ENCODE results near the gene LRP2.

DNA sequence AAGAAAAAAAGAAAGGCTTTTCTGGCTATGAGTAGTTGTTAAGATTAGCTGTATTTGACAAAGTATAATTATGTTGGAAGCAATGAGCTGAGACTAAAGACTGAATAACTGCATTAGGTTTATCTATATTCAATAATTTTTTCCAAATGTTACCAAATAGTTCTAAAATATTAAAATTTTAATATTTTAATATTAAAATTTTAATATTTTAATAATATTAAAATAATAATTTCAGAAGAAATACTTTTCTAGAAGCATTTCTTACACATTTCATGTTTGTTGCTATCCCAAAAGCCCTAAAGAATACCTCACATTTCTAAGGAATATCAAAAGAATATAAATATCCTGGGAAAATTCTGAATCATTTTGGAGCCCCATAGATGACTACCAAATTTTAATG lies 74.7 kb downstream of the LRP2 start:
- no peak for TF ChIP-seq POLR2A (IDR thresholded peaks at IDR 0.05)
- TF ChIP-seq, protein P1, sequence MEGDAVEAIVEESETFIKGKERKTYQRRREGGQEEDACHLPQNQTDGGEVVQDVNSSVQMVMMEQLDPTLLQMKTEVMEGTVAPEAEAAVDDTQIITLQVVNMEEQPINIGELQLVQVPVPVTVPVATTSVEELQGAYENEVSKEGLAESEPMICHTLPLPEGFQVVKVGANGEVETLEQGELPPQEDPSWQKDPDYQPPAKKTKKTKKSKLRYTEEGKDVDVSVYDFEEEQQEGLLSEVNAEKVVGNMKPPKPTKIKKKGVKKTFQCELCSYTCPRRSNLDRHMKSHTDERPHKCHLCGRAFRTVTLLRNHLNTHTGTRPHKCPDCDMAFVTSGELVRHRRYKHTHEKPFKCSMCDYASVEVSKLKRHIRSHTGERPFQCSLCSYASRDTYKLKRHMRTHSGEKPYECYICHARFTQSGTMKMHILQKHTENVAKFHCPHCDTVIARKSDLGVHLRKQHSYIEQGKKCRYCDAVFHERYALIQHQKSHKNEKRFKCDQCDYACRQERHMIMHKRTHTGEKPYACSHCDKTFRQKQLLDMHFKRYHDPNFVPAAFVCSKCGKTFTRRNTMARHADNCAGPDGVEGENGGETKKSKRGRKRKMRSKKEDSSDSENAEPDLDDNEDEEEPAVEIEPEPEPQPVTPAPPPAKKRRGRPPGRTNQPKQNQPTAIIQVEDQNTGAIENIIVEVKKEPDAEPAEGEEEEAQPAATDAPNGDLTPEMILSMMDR (IDR thresholded peaks at IDR 0.05), result no peak
